ENCODE measurements around the gene HMG20B. TPM values are rescaled to one million over a fixed set of nuclear protein-coding genes. Genes with fewer than 3 reads are reported as not detected.

The HMG20B gene
- polyA plus RNA-seq, 1 donor (not counting 4 experiments of a cell fraction or from before 2014, with no cell fraction given), result 27.9 TPM

DNA sequence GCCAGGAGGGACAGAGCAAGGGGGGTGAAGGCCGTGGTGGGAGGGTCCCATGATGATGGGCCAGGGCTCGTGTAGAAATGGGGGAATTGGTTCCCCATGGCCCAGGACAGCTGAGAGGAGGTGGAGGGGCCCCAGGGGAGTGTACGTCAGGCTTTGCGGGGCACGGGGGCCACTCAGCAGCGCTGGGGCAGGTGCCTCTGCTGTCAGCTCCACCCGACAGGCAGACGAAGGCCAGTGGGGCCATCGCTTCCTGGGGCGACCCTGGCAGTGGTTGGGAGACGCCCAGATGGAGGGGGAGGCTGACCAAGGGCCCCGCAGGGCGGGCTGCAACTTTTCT is 35.7 kb upstream of the HMG20B start:
- Histone ChIP-seq H3K36me3 (ENCODE audit: control insufficient read depth in 2 of 2, extremely low read depth in 1 of 2, insufficient read depth in 2 of 2, low read length in 2 of 2) (peaks cover 5 to 24% of the 10 kb centered on the region in 2 experiments), H3K27ac (ENCODE audit: control insufficient read depth, insufficient read depth, low read length) (no peak overlapping the region), H3K4me2 (ENCODE audit: control insufficient read depth, extremely low read depth, insufficient read depth, low read depth, low read length) (no peak overlapping the region), H3K27me3 (ENCODE audit: control insufficient read depth, extremely low read depth, insufficient read depth, low read length) (no peaks in the 10 kb centered on the region), H3K9me3 (ENCODE audit: control insufficient read depth, low read depth, low read length) (no peaks in the 10 kb centered on the region), H3K9ac (ENCODE audit: control insufficient read depth, extremely low read depth, insufficient read depth, low read length) (no peak overlapping the region), H2AFZ (ENCODE audit: control insufficient read depth, low read length) (no peak overlapping the region), H3K79me2 (ENCODE audit: control insufficient read depth, insufficient read depth, low read length) (no peaks in the 10 kb centered on the region), H3K9me1 (ENCODE audit: control insufficient read depth, extremely low read depth, insufficient read depth, low read length) (no peaks in the 10 kb centered on the region), H3K4me1 (ENCODE audit: control insufficient read depth, extremely low read depth, insufficient read depth, low read length) (no peaks in the 10 kb centered on the region), H3K4me3 (ENCODE audit: control insufficient read depth in 2 of 3, extremely low read depth in 1 of 3, insufficient read depth in 2 of 3, low read depth in 1 of 3, low read length in 3 of 3) (no peak overlapping the region), H4K20me1 (ENCODE audit: control insufficient read depth, extremely low read depth, insufficient read depth, low read length) (peaks cover 2% of the 10 kb centered on the region)
- dilution Hi-C loops (cut with MboI; ENCODE audit: extremely low pct_ligation_motif_present, low sequenced_read_pairs), result no loop called here
- TF ChIP-seq EZH2 (IDR thresholded peaks at IDR 0.05; ENCODE audit: low read length), result no peak
- TF ChIP-seq CTCF (optimal IDR thresholded peaks at IDR 0.05 in 1 of 3, IDR thresholded peaks at IDR 0.05 in 1 of 3, conservative IDR thresholded peaks at IDR 0.05 in 1 of 3; ENCODE audit: extremely low read depth in 1 of 3, insufficient read depth in 2 of 3, low read length in 3 of 3), result no peak
- FAIRE-seq (no peak), DNase-seq (ENCODE audit: low read depth, low spot score) (no peak)

DNA sequence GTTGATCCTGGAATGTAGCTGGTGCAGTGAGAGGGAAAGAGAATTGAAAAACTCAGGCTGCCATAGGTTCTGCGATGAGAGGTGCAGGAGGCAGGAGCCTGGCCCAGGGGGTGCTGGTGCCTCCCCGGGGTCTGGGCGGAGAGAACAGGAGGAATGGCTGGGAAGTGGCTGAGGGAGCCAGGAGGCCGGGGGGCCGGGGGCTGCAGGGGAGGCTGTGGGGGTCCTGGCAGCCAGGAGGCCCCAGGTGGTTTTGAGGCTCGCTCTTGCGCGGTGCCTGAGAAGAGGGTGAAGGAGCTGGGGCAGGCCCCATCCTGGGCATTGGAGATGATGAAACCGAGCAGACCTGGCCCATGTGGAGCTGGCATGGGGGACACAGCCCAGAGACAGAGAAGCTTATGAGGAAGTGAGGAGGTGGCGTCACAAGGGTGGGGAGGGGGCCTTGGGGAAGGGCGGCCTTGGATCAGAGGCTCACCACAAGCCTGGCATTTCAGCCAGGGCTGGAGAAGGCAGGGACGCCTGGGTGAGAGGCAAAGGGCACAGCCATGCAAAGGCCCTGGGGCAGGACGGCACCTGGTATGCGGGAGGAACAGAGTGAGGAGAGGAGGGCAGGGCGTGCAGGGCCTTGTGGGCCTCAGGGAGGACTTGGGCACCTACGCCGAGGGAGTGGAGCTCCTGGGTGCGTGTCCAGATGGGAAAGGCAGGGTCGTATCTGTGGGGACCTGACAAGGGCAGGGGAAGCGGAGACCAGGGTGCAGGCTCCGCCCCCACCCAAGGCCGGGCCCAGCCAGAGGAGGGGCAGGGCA is 35.1 kb upstream of the HMG20B start:
- no peak overlapping the region for H3K9ac ChIP-seq (ENCODE audit: control insufficient read depth, extremely low read depth, insufficient read depth, low read length)
- H3K9me1 ChIP-seq (ENCODE audit: control insufficient read depth, extremely low read depth, insufficient read depth, low read length), result no peaks in the 10 kb centered on the region
- no peak overlapping the region for H2AFZ ChIP-seq (ENCODE audit: control insufficient read depth, low read length)
- no peak for FAIRE-seq
- H3K4me3 ChIP-seq (ENCODE audit: control insufficient read depth in 2 of 3, extremely low read depth in 1 of 3, insufficient read depth in 2 of 3, low read depth in 1 of 3, low read length in 3 of 3), result no peak overlapping the region
- H3K9me3 ChIP-seq (ENCODE audit: control insufficient read depth, low read depth, low read length), result no peaks in the 10 kb centered on the region
- H3K27ac ChIP-seq (ENCODE audit: control insufficient read depth, insufficient read depth, low read length), result no peak overlapping the region
- no peak for DNase-seq (ENCODE audit: low read depth, low spot score)
- no peaks in the 10 kb centered on the region for H3K27me3 ChIP-seq (ENCODE audit: control insufficient read depth, extremely low read depth, insufficient read depth, low read length)
- H3K4me2 ChIP-seq (ENCODE audit: control insufficient read depth, extremely low read depth, insufficient read depth, low read depth, low read length), result no peak overlapping the region
- TF ChIP-seq CTCF (optimal IDR thresholded peaks at IDR 0.05 in 1 of 3, IDR thresholded peaks at IDR 0.05 in 1 of 3, conservative IDR thresholded peaks at IDR 0.05 in 1 of 3; ENCODE audit: extremely low read depth in 1 of 3, insufficient read depth in 2 of 3, low read length in 3 of 3), result no peak
- no peak for TF ChIP-seq EZH2 (IDR thresholded peaks at IDR 0.05; ENCODE audit: low read length)
- H3K4me1 ChIP-seq (ENCODE audit: control insufficient read depth, extremely low read depth, insufficient read depth, low read length), result no peaks in the 10 kb centered on the region
- dilution Hi-C loops (cut with MboI; ENCODE audit: extremely low pct_ligation_motif_present, low sequenced_read_pairs), result no loop called here
- no peaks in the 10 kb centered on the region for H3K79me2 ChIP-seq (ENCODE audit: control insufficient read depth, insufficient read depth, low read length)
- peaks cover 2% of the 10 kb centered on the region for H4K20me1 ChIP-seq (ENCODE audit: control insufficient read depth, extremely low read depth, insufficient read depth, low read length)
- peaks cover 5 to 20% of the 10 kb centered on the region in 2 experiments for H3K36me3 ChIP-seq (ENCODE audit: control insufficient read depth in 2 of 2, extremely low read depth in 1 of 2, insufficient read depth in 2 of 2, low read length in 2 of 2)

All from keratinocyte (primary cell).